HEK293 (cell line): ENCODE data around the gene ASTN2.

ENCODE experiments used
- CTCF ChIA-PET: fragments of 350-600 bp; formaldehyde crosslinking; extraction: SDS; loops from one replicate; lab custom pipeline; 2021; ENCODE audit warnings: antibody characterized with exemption; lab: Yijun Ruan, JAX
- POLR2A ChIA-PET: fragments of 300-600 bp; formaldehyde crosslinking; extraction: SDS; loops from one replicate; lab custom pipeline; 2020; ENCODE audit warnings: antibody characterized with exemption, inconsistent platforms; lab: Yijun Ruan, JAX
- H3K27ac ChIP-seq: fragments of 200-500 bp; sonication (Bioruptor generic); 2 replicates; pipeline ENCODE4 v1.5.1; 2014; ENCODE audit warnings: low read depth, low read length, control low read depth, inconsistent platforms; ENCODE audit errors: extremely low read depth
- H3K36me3 ChIP-seq, 2 experiments: fragments of 200-500 bp in 1 of 2; sonication (Bioruptor generic) in 1 of 2; 1 replicate in 1 of 2; 2 replicates in 1 of 2; pipeline ENCODE4 v1.5.1; 2014 to 2017; ENCODE audit warnings: inconsistent platforms in 2 of 2, low read length in 2 of 2; ENCODE audit not compliant: control insufficient read depth in 2 of 2, insufficient read depth in 1 of 2
- H3K4me1 ChIP-seq: fragments of 200-500 bp; sonication (Bioruptor generic); 2 replicates; pipeline ENCODE4 v1.5.1; 2014; ENCODE audit warnings: mild to moderate bottlenecking, low read length, inconsistent platforms; ENCODE audit not compliant: control insufficient read depth, insufficient read depth
- H3K4me3 ChIP-seq: 2 replicates; pipeline ENCODE4 v1.5.1; 2011; ENCODE audit warnings: low read depth, mild to moderate bottlenecking, control low read depth, low read length, moderate library complexity
- H3K9me3 ChIP-seq: fragments of 200-500 bp; sonication (Bioruptor generic); 2 replicates; pipeline ENCODE4 v1.5.1; 2014; ENCODE audit warnings: low read depth, low read length, inconsistent platforms; ENCODE audit not compliant: control insufficient read depth, insufficient read depth
- CTCF ChIP-seq: fragments of 450-650 bp; formaldehyde crosslinking; IDR thresholded peaks from 2 replicates; pipeline ENCODE4 v1.5.1; 2016; ENCODE audit warnings: missing biosample characterization, missing genetic modification characterization
- GLIS1 ChIP-seq: fragments of 450-650 bp; formaldehyde crosslinking; IDR thresholded peaks from 2 replicates; pipeline ENCODE4 v1.5.1; 2016; ENCODE audit warnings: missing biosample characterization, missing genetic modification characterization
- KLF1 ChIP-seq: fragments of 450-650 bp; formaldehyde crosslinking; IDR thresholded peaks from 2 replicates; pipeline ENCODE4 v1.5.1; 2016; ENCODE audit warnings: missing biosample characterization, missing genetic modification characterization
- ZBTB1 ChIP-seq: fragments of 450-650 bp; formaldehyde crosslinking; IDR thresholded peaks from 2 replicates; pipeline ENCODE4 v1.5.1; 2016; ENCODE audit warnings: missing biosample characterization, missing genetic modification characterization
- ZBTB8A ChIP-seq: fragments of 450-650 bp; formaldehyde crosslinking; IDR thresholded peaks from 2 replicates; pipeline ENCODE4 v1.5.1; 2016; ENCODE audit warnings: missing biosample characterization, missing genetic modification characterization
- ZEB2 ChIP-seq: fragments of 450-650 bp; formaldehyde crosslinking; IDR thresholded peaks from 2 replicates; pipeline ENCODE4 v1.5.1; 2016; ENCODE audit warnings: missing biosample characterization, missing genetic modification characterization
- ZFHX2 ChIP-seq: fragments of 450-650 bp; formaldehyde crosslinking; conservative IDR thresholded peaks from 2 replicates; pipeline ENCODE4 v1.5.1; 2016; ENCODE audit warnings: missing biosample characterization, missing genetic modification characterization
- ZNF10 ChIP-seq: fragments of 450-650 bp; formaldehyde crosslinking; IDR thresholded peaks from 2 replicates; pipeline ENCODE4 v1.5.1; 2017; ENCODE audit warnings: missing biosample characterization, missing genetic modification characterization
- ZNF174 ChIP-seq: fragments of 450-650 bp; formaldehyde crosslinking; IDR thresholded peaks from 2 replicates; pipeline ENCODE4 v1.5.0; 2017; ENCODE audit warnings: missing biosample characterization, mild to moderate bottlenecking, missing genetic modification characterization
- ZNF37A ChIP-seq: fragments of 450-650 bp; IDR thresholded peaks from 2 replicates; pipeline ENCODE4 v1.5.1; 2018; ENCODE audit warnings: missing biosample characterization, missing genetic modification characterization
- ZNF473 ChIP-seq: fragments of 450-650 bp; formaldehyde crosslinking; IDR thresholded peaks from 2 replicates; pipeline ENCODE4 v1.5.1; 2017; ENCODE audit warnings: missing biosample characterization, missing genetic modification characterization
- ZNF548 ChIP-seq: fragments of 450-650 bp; formaldehyde crosslinking; IDR thresholded peaks from 2 replicates; pipeline ENCODE4 v1.5.1; 2016; ENCODE audit warnings: missing biosample characterization, missing genetic modification characterization
- ZNF629 ChIP-seq: fragments of 450-650 bp; formaldehyde crosslinking; IDR thresholded peaks from 2 replicates; pipeline ENCODE4 v1.5.1; 2017; ENCODE audit warnings: missing biosample characterization, missing genetic modification characterization
- ZNF654 ChIP-seq: fragments of 450-650 bp; formaldehyde crosslinking; IDR thresholded peaks from 2 replicates; pipeline ENCODE4 v1.5.1; 2016; ENCODE audit warnings: low read depth, missing biosample characterization, missing genetic modification characterization
- ZNF692 ChIP-seq: fragments of 450-650 bp; formaldehyde crosslinking; IDR thresholded peaks from 2 replicates; pipeline ENCODE4 v1.5.1; 2016; ENCODE audit warnings: missing biosample characterization, missing genetic modification characterization
- ZNF747 ChIP-seq: fragments of 450-650 bp; formaldehyde crosslinking; IDR thresholded peaks from 2 replicates; pipeline ENCODE4 v1.5.1; 2016; ENCODE audit warnings: missing biosample characterization, missing genetic modification characterization
- ZNF837 ChIP-seq: fragments of 450-650 bp; formaldehyde crosslinking; IDR thresholded peaks from 2 replicates; pipeline ENCODE4 v1.5.1; 2016; ENCODE audit warnings: missing biosample characterization, missing genetic modification characterization
- TF ChIP-seq, protein P1 (sequence below): fragments of 450-650 bp; formaldehyde crosslinking; IDR thresholded peaks from 2 replicates; pipeline ENCODE4 v1.5.1; 2016; ENCODE audit warnings: missing biosample characterization, missing genetic modification characterization
- TF ChIP-seq, protein P2 (sequence below): fragments of 450-650 bp; formaldehyde crosslinking; IDR thresholded peaks from 2 replicates; pipeline ENCODE4 v1.5.1; 2016; ENCODE audit warnings: missing biosample characterization, missing genetic modification characterization
- TF ChIP-seq, protein P3 (sequence below): fragments of 450-650 bp; formaldehyde crosslinking; IDR thresholded peaks from 2 replicates; pipeline ENCODE4 v1.5.1; 2017; ENCODE audit warnings: missing biosample characterization, missing genetic modification characterization
- TF ChIP-seq, protein P4 (sequence below): fragments of 450-650 bp; formaldehyde crosslinking; IDR thresholded peaks from 2 replicates; pipeline ENCODE4 v1.5.1; 2016; ENCODE audit warnings: missing biosample characterization, missing genetic modification characterization

The ASTN2 gene

DNA sequence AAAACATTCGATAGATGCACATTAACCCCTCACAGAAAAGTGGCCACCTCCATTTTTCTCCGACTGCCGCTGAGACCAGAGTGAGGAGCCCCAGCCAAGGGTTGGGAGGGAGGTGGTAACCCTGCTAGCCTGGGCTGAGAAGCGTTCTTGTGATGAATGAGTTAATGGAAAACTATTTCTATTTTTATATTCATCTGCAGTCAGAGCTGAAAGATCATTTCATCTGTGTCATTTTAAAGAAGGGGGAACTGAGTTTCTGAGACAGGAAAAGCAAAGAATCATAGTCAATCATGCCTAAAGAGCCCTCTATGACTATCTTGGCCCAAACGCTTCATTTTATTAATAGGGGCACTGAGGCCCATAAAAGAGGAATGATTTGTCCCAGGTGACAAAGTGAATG, 1031.7 kb downstream of the ASTN2 start:
- H3K9me3 ChIP-seq: no peaks in the 10 kb centered on the region
- POLR2A ChIA-PET: no interaction called here
- no peak overlapping the region for H3K4me3 ChIP-seq
- H3K4me1 ChIP-seq: no peaks in the 10 kb centered on the region
- no peak for TF ChIP-seq ZNF37A (tag by site-specific recombination)
- no peak for TF ChIP-seq ZNF837 (tag by site-specific recombination)
- no peak overlapping the region for H3K27ac ChIP-seq
- CTCF ChIA-PET: interaction anchor here (0.6 kb wide), 1 partner anchor 130 kb away, joined by 6 read pairs; no protein-coding TSS in a partner anchor
- no peaks in the 10 kb centered on the region for H3K36me3 ChIP-seq

GRCh38 chr9:116382053-116382452, 1032.8 kb downstream of the ASTN2 start:
- Histone ChIP-seq H3K4me3 (no peak overlapping the region), H3K36me3 (no peaks in the 10 kb centered on the region), H3K4me1 (no peaks in the 10 kb centered on the region), H3K27ac (no peak overlapping the region), H3K9me3 (no peaks in the 10 kb centered on the region)
- ChIA-PET POLR2A (no interaction called here), CTCF (no interaction called here)
- no peak for TF ChIP-seq ZNF548
- no peak for TF ChIP-seq ZEB2 (tag by site-specific recombination)
- TF ChIP-seq, protein P1, sequence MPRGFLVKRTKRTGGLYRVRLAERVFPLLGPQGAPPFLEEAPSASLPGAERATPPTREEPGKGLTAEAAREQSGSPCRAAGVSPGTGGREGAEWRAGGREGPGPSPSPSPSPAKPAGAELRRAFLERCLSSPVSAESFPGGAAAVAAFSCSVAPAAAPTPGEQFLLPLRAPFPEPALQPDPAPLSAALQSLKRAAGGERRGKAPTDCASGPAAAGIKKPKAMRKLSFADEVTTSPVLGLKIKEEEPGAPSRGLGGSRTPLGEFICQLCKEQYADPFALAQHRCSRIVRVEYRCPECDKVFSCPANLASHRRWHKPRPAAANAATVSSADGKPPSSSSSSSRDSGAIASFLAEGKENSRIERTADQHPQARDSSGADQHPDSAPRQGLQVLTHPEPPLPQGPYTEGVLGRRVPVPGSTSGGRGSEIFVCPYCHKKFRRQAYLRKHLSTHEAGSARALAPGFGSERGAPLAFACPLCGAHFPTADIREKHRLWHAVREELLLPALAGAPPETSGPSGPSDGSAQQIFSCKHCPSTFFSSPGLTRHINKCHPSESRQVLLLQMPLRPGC (tag by site-specific recombination): no peak
- TF ChIP-seq, protein P2, sequence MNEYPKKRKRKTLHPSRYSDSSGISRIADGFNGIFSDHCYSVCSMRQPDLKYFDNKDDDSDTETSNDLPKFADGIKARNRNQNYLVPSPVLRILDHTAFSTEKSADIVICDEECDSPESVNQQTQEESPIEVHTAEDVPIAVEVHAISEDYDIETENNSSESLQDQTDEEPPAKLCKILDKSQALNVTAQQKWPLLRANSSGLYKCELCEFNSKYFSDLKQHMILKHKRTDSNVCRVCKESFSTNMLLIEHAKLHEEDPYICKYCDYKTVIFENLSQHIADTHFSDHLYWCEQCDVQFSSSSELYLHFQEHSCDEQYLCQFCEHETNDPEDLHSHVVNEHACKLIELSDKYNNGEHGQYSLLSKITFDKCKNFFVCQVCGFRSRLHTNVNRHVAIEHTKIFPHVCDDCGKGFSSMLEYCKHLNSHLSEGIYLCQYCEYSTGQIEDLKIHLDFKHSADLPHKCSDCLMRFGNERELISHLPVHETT (tag by site-specific recombination): no peak
- no peak for TF ChIP-seq ZNF473 (tag by site-specific recombination)
- TF ChIP-seq ZNF747 (tag by site-specific recombination): no peak
- no peak for TF ChIP-seq ZNF654 (tag by site-specific recombination)
- no peak for TF ChIP-seq GLIS1
- no peak for TF ChIP-seq ZBTB8A (tag by site-specific recombination)
- no peak for TF ChIP-seq ZNF692
- TF ChIP-seq, protein P3, sequence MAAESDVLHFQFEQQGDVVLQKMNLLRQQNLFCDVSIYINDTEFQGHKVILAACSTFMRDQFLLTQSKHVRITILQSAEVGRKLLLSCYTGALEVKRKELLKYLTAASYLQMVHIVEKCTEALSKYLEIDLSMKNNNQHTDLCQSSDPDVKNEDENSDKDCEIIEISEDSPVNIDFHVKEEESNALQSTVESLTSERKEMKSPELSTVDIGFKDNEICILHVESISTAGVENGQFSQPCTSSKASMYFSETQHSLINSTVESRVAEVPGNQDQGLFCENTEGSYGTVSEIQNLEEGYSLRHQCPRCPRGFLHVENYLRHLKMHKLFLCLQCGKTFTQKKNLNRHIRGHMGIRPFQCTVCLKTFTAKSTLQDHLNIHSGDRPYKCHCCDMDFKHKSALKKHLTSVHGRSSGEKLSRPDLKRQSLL (tag by site-specific recombination): no peak
- no peak for TF ChIP-seq KLF1 (tag by site-specific recombination)
- no peak for TF ChIP-seq ZFHX2
- no peak for TF ChIP-seq ZNF10 (tag by site-specific recombination)

GRCh38 chr9:116381350-116381749, 1033.5 kb downstream of the ASTN2 start:
- Histone ChIP-seq H3K36me3 (no peaks in the 10 kb centered on the region), H3K27ac (no peak overlapping the region), H3K9me3 (no peaks in the 10 kb centered on the region), H3K4me1 (no peaks in the 10 kb centered on the region), H3K4me3 (no peak overlapping the region)
- ChIA-PET CTCF (no interaction called here), POLR2A (no interaction called here)
- TF ChIP-seq CTCF (tag by site-specific recombination) (no peak), ZNF629 (tag by site-specific recombination) (no peak), ZBTB1 (no peak), ZNF174 (no peak)
- TF ChIP-seq, protein P4, sequence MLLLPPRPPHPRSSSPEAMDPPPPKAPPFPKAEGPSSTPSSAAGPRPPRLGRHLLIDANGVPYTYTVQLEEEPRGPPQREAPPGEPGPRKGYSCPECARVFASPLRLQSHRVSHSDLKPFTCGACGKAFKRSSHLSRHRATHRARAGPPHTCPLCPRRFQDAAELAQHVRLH (tag by site-specific recombination): no peak
